Vagina (tissue), 2 donors: ENCODE data around the gene DDX28.

ENCODE experiments used
- CTCF ChIP-seq, 3 experiments: fragments of 450-650 bp in 2 of 3; fragments of 200-600 bp in 1 of 3; sonication (generic) in 1 of 3; IDR thresholded peaks; one replicate each; pipeline ENCODE4 v1.5.1; 2017 to 2019; ENCODE audit warnings: antibody characterized with exemption in 3 of 3, mild to moderate bottlenecking in 2 of 3, moderate library complexity in 2 of 3
- POLR2A ChIP-seq, 2 donors: fragments of 450-650 bp; IDR thresholded peaks; one replicate each; pipeline ENCODE4 v1.6.1; 2017; ENCODE audit warnings: antibody characterized with exemption in 2 of 2, mild to moderate bottlenecking in 2 of 2, moderate library complexity in 2 of 2

- TF ChIP-seq CTCF (IDR thresholded peaks at IDR 0.05) (no peak), POLR2A (IDR thresholded peaks at IDR 0.05) (no peak)
Observed at GRCh38 chr16:67987460-67988160, 35.4 kb downstream of the DDX28 start.
